Parathyroid adenoma (tissue), 2 donors: Measurements from ENCODE around the gene FAM228B.
"Not testable (repeated sequence)": the region's sequence is repeated elsewhere in the genome, so short reads cannot be mapped to it uniquely, and the experiment has no call there.

Experiments
- H2AFZ ChIP-seq: fragments of 300-600 bp; sonication (generic); one replicate; pipeline ENCODE4 v1.7.0; 2017; ENCODE audit warnings: antibody characterized with exemption, mild to moderate bottlenecking
- H3K27ac ChIP-seq: fragments of 300-600 bp; sonication (generic); one replicate; pipeline ENCODE4 v1.7.0; 2017
- H3K27me3 ChIP-seq: fragments of 300-600 bp; sonication (generic); one replicate; pipeline ENCODE4 v1.7.0; 2017; ENCODE audit warnings: low read length; ENCODE audit not compliant: control insufficient read depth, insufficient read depth
- H3K36me3 ChIP-seq: fragments of 300-600 bp; sonication (generic); one replicate; pipeline ENCODE4 v1.7.0; 2017; ENCODE audit warnings: low read length; ENCODE audit not compliant: control insufficient read depth, insufficient read depth
- H3K4me1 ChIP-seq: fragments of 300-600 bp; sonication (generic); one replicate; pipeline ENCODE4 v1.7.0; 2017; ENCODE audit warnings: control low read depth
- H3K4me2 ChIP-seq: fragments of 300-600 bp; sonication (generic); one replicate; pipeline ENCODE4 v1.7.0; 2017; ENCODE audit warnings: low read length
- H3K4me3 ChIP-seq: fragments of 300-600 bp; sonication (generic); one replicate; pipeline ENCODE4 v1.7.0; 2017; ENCODE audit warnings: low read depth, low read length
- H3K79me2 ChIP-seq: fragments of 300-600 bp; sonication (generic); one replicate; pipeline ENCODE4 v1.7.0; 2017; ENCODE audit warnings: control low read depth
- H3K9ac ChIP-seq: fragments of 300-600 bp; sonication (generic); one replicate; pipeline ENCODE4 v1.7.0; 2017; ENCODE audit warnings: mild to moderate bottlenecking
- H3K9me3 ChIP-seq: fragments of 300-600 bp; sonication (generic); one replicate; pipeline ENCODE4 v1.7.0; 2017; ENCODE audit warnings: low read length; ENCODE audit not compliant: control insufficient read depth
- CTCF ChIP-seq: fragments of 300-600 bp; sonication (generic); IDR thresholded peaks from one replicate; pipeline ENCODE4 v1.7.0; 2017; ENCODE audit warnings: antibody characterized with exemption, mild to moderate bottlenecking
- donor health status: primary hyperparathyroidism.

FAM228B gene

GRCh38 chr2:24123922-24124580 lies 782 bp downstream of the FAM228B start:
- no peaks in the 10 kb centered on the region for H3K9me3 ChIP-seq
- H3K79me2 ChIP-seq, result peaks cover 2% of the 10 kb centered on the region
- TF ChIP-seq CTCF, result no peak
- peak overlapping the region; percentile 88 for H3K27ac ChIP-seq
- no peaks in the 10 kb centered on the region for H3K27me3 ChIP-seq
- H3K4me3 ChIP-seq, result peak overlapping the region; percentile 73
- H3K4me2 ChIP-seq, result peak overlapping the region; percentile 82
- H2AFZ ChIP-seq, result peak overlapping the region; percentile 97
- peaks cover 5% of the 10 kb centered on the region for H3K4me1 ChIP-seq
- no peak overlapping the region for H3K9ac ChIP-seq
- no peaks in the 10 kb centered on the region for H3K36me3 ChIP-seq

GRCh38 chr2:24125956-24126355 lies 2.7 kb downstream of the FAM228B start:
- no peak for TF ChIP-seq CTCF
- H2AFZ ChIP-seq, result no peak overlapping the region
- H3K9me3 ChIP-seq, result no peaks in the 10 kb centered on the region
- H3K27me3 ChIP-seq, result no peaks in the 10 kb centered on the region
- H3K9ac ChIP-seq, result no peak overlapping the region
- H3K4me2 ChIP-seq, result no peak overlapping the region
- no peak overlapping the region for H3K27ac ChIP-seq
- no peaks in the 10 kb centered on the region for H3K36me3 ChIP-seq
- no peak overlapping the region for H3K4me3 ChIP-seq
- H3K4me1 ChIP-seq, result peaks cover 5% of the 10 kb centered on the region
- H3K79me2 ChIP-seq, result peaks cover 3% of the 10 kb centered on the region

GRCh38 chr2:24132543-24132942 lies 9.3 kb downstream of the FAM228B start:
- no peak overlapping the region for H3K9ac ChIP-seq
- no peak overlapping the region for H3K4me3 ChIP-seq
- H2AFZ ChIP-seq, result no peak overlapping the region
- H3K4me1 ChIP-seq, result no peaks in the 10 kb centered on the region
- peaks cover 28% of the 10 kb centered on the region for H3K79me2 ChIP-seq
- no peaks in the 10 kb centered on the region for H3K9me3 ChIP-seq
- no peaks in the 10 kb centered on the region for H3K36me3 ChIP-seq
- no peaks in the 10 kb centered on the region for H3K27me3 ChIP-seq
- no peak overlapping the region for H3K27ac ChIP-seq
- TF ChIP-seq CTCF, result no peak
- no peak overlapping the region for H3K4me2 ChIP-seq

- H3K27ac ChIP-seq, H3K27me3 ChIP-seq, H3K79me2 ChIP-seq, H2AFZ ChIP-seq, H3K9me3 ChIP-seq, H3K9ac ChIP-seq, H3K4me3 ChIP-seq, H3K4me2 ChIP-seq, H3K4me1 ChIP-seq, H3K36me3 ChIP-seq: not testable (repeated sequence)
Measured at GRCh38 chr2:24140305-24140704, 17.0 kb downstream of the FAM228B start.

GRCh38 chr2:24147364-24147763 lies 24.1 kb downstream of the FAM228B start:
- no peak overlapping the region for H3K4me2 ChIP-seq
- no peak overlapping the region for H3K9ac ChIP-seq
- H3K4me3 ChIP-seq, result no peak overlapping the region
- no peak overlapping the region for H3K27ac ChIP-seq
- no peak for TF ChIP-seq CTCF
- H3K4me1 ChIP-seq, result no peaks in the 10 kb centered on the region
- no peaks in the 10 kb centered on the region for H3K27me3 ChIP-seq
- H2AFZ ChIP-seq, result no peak overlapping the region
- H3K9me3 ChIP-seq, result no peaks in the 10 kb centered on the region
- no peaks in the 10 kb centered on the region for H3K36me3 ChIP-seq
- H3K79me2 ChIP-seq, result peaks cover 3% of the 10 kb centered on the region
